Endothelial cell of umbilical vein (primary cell): ENCODE measurements around the gene CLN3. TPM values are rescaled to one million over a fixed set of nuclear protein-coding genes. Genes with fewer than 3 reads are reported as not detected.

ENCODE experiments used
- BruUV-seq: library from RNA; stranded (reverse); fragments of 400-500 nt; replicated peaks from 2 replicates; lab custom pipeline; 2021; lab: Mats Ljungman, UMichigan
- CTCF ChIA-PET: fragments of 300-600, 350-600 bp; sonication (Branson Sonifier 250); formaldehyde crosslinking; loops from one replicate; lab custom pipeline; 2021; ENCODE audit warnings: antibody characterized with exemption, inconsistent platforms; lab: Charles Lee
- POLR2A ChIA-PET: fragments of 300-600, 350-600 bp; sonication (Branson Sonifier 250); formaldehyde crosslinking; loops from one replicate; lab custom pipeline; 2021; ENCODE audit warnings: antibody characterized with exemption, inconsistent platforms; lab: Charles Lee
- DNase-seq: peaks from one replicate; pipeline ENCODE4 v3.0.0-alpha.2; 2011; ENCODE audit warnings: low read depth, low spot score
- FAIRE-seq: peaks from 2 replicates; lab custom pipeline; 2011; peaks lifted over from hg19 to GRCh38; lab: Jason Lieb, UNC
- H2AFZ ChIP-seq: 2 replicates; pipeline ENCODE4 v1.6.0; 2012; ENCODE audit warnings: low read depth, low read length, control low read depth, inconsistent platforms
- H3K27ac ChIP-seq: 2 replicates; pipeline ENCODE4 v1.5.1; 2011; ENCODE audit warnings: low read depth, mild to moderate bottlenecking, control low read depth, low read length, moderate library complexity; ENCODE audit not compliant: insufficient read depth
- H3K27me3 ChIP-seq, 2 experiments: 2 replicates each; pipeline versions ENCODE4 v1.6.0 to v1.6.1; 2011; ENCODE audit warnings: low read length in 2 of 2, mixed read lengths in 1 of 2; ENCODE audit not compliant: control insufficient read depth in 2 of 2, insufficient read depth in 2 of 2
- H3K36me3 ChIP-seq, 2 experiments: 2 replicates in 1 of 2; 3 replicates in 1 of 2; pipeline ENCODE4 v1.5.1; 2011; ENCODE audit warnings: low read length in 2 of 2, mild to moderate bottlenecking in 1 of 2, moderate library complexity in 1 of 2; ENCODE audit not compliant: control insufficient read depth in 2 of 2, insufficient read depth in 2 of 2; ENCODE audit errors: extremely low read depth in 1 of 2
- H3K4me1 ChIP-seq: 3 replicates; pipeline ENCODE4 v1.5.1; 2011; ENCODE audit warnings: mild to moderate bottlenecking, low read length; ENCODE audit not compliant: control insufficient read depth, insufficient read depth; ENCODE audit errors: extremely low read depth
- H3K4me2 ChIP-seq: 2 replicates; pipeline ENCODE4 v1.6.1; 2011; ENCODE audit warnings: low read length, control low read depth, mixed read lengths; ENCODE audit not compliant: insufficient read depth
- H3K4me3 ChIP-seq, 3 experiments: fragments of 200-600 bp in 1 of 3; sonication (generic), shearing (Covaris generic) in 1 of 3; replicated peaks in 1 of 3; 2 replicates each; pipeline ENCODE4 v1.5.1; 2011 to 2016; ENCODE audit warnings: control low read depth in 3 of 3, low read length in 3 of 3, mild to moderate bottlenecking in 2 of 3, inconsistent platforms in 1 of 3, low read depth in 1 of 3, moderate library complexity in 1 of 3; ENCODE audit not compliant: insufficient read depth in 1 of 3
- H3K79me2 ChIP-seq: 2 replicates; pipeline ENCODE4 v1.6.0; 2012; ENCODE audit warnings: low read length, inconsistent platforms; ENCODE audit not compliant: control insufficient read depth, insufficient read depth
- H3K9ac ChIP-seq: replicated peaks from 2 replicates; pipeline ENCODE3; 2011; ENCODE audit warnings: low read length, control low read depth; ENCODE audit not compliant: insufficient read depth; ENCODE audit errors: extremely low read depth
- H3K9me1 ChIP-seq: replicated peaks from 3 replicates; pipeline ENCODE4 v1.6.0; 2011; ENCODE audit warnings: mild to moderate bottlenecking, low read length; ENCODE audit not compliant: control insufficient read depth, insufficient read depth; ENCODE audit errors: extremely low read depth
- H3K9me3 ChIP-seq: replicated peaks from 2 replicates; pipeline ENCODE4 v1.5.1; 2012; ENCODE audit warnings: low read length, inconsistent platforms; ENCODE audit not compliant: control insufficient read depth, insufficient read depth
- H4K20me1 ChIP-seq: replicated peaks from 2 replicates; pipeline ENCODE3; 2011; ENCODE audit warnings: mild to moderate bottlenecking, low read length; ENCODE audit not compliant: control insufficient read depth, insufficient read depth; ENCODE audit errors: extremely low read depth
- EZH2 ChIP-seq: IDR thresholded peaks from 2 replicates; pipeline ENCODE4 v1.6.1; 2012; ENCODE audit warnings: borderline replicate concordance, low read depth, mild to moderate bottlenecking, moderate library complexity, low read length, inconsistent platforms; ENCODE audit not compliant: severe bottlenecking
- FOS ChIP-seq: IDR thresholded peaks from 2 replicates; pipeline ENCODE4 v1.6.1; 2011; ENCODE audit warnings: mild to moderate bottlenecking, low read length, moderate library complexity, borderline replicate concordance; ENCODE audit not compliant: insufficient read depth
- GATA2 ChIP-seq: IDR thresholded peaks from 2 replicates; pipeline ENCODE4 v1.7.0; 2011; ENCODE audit warnings: low read depth, mild to moderate bottlenecking, moderate library complexity, mixed read lengths, low read length; ENCODE audit not compliant: insufficient read length, insufficient read depth
- JUN ChIP-seq: IDR thresholded peaks from 2 replicates; pipeline ENCODE4 v1.6.1; 2011; ENCODE audit warnings: borderline replicate concordance, low read depth; ENCODE audit not compliant: insufficient read length, insufficient read depth
- MAX ChIP-seq: IDR thresholded peaks from 2 replicates; pipeline ENCODE4 v1.6.1; 2011; ENCODE audit not compliant: insufficient read depth, insufficient read length
- MYC ChIP-seq: IDR thresholded peaks from one replicate; pipeline ENCODE4 v1.6.1; 2011; ENCODE audit warnings: mild to moderate bottlenecking, low read depth, low read length
- POLR2A ChIP-seq: IDR thresholded peaks from 2 replicates; pipeline ENCODE4 v1.6.1; 2012; ENCODE audit warnings: low read depth, mild to moderate bottlenecking, control low read depth, low read length
- POLR2AphosphoS5 ChIP-seq: IDR thresholded peaks from 2 replicates; pipeline ENCODE4 v1.6.1; 2012; ENCODE audit warnings: low read depth, mild to moderate bottlenecking, control low read depth, low read length, moderate library complexity; ENCODE audit not compliant: insufficient read depth
- dilution Hi-C: fragments of 300-500 bp; cut with MboI; formaldehyde crosslinking; loops from one replicate; pipeline ENCODE4 v1.15.0; 2019; ENCODE audit warnings: low sequenced_read_pairs; ENCODE audit not compliant: extremely low pct_ligation_motif_present
- intact Hi-C: fragments of 100-400 bp; cut with micrococcal nuclease; formaldehyde crosslinking; loops from one replicate; pipeline ENCODE4 v1.10.0; 2022
- polyA plus RNA-seq, 4 experiments: library from polyadenylated mRNA; depleted of rRNA in 3 of 4; stranded (reverse) in 3 of 4; unstranded in 1 of 4; fragments of >200 nt; gene quantifications; 2 replicates each; pipeline versions ENCODE4 v1.2.1 to v1.2.3, GENCODE V29; 2011 to 2012; ENCODE audit warnings: missing spikeins in 1 of 4
- total RNA-seq: library from RNA; stranded (reverse); gene quantifications from 2 replicates; pipeline ENCODE4 v1.2.3, GENCODE V29; 2021
- TF ChIP-seq, protein P1 (sequence below), 2 donors: IDR thresholded peaks; 1 replicate in 1 of 2; 2 replicates in 1 of 2; pipeline ENCODE4 v1.5.1; 2011; ENCODE audit warnings: low read length in 2 of 2, mild to moderate bottlenecking in 2 of 2, moderate library complexity in 2 of 2, control low read depth in 1 of 2, inconsistent platforms in 1 of 2, low read depth in 1 of 2; ENCODE audit not compliant: insufficient read depth in 1 of 2; ENCODE audit errors: extremely low read depth in 1 of 2

Gene CLN3
- total and polyA plus RNA-seq, 2 donors (not counting 3 experiments of a cell fraction or from before 2014, with no cell fraction given), result 40.2 to 76.1 TPM

DNA sequence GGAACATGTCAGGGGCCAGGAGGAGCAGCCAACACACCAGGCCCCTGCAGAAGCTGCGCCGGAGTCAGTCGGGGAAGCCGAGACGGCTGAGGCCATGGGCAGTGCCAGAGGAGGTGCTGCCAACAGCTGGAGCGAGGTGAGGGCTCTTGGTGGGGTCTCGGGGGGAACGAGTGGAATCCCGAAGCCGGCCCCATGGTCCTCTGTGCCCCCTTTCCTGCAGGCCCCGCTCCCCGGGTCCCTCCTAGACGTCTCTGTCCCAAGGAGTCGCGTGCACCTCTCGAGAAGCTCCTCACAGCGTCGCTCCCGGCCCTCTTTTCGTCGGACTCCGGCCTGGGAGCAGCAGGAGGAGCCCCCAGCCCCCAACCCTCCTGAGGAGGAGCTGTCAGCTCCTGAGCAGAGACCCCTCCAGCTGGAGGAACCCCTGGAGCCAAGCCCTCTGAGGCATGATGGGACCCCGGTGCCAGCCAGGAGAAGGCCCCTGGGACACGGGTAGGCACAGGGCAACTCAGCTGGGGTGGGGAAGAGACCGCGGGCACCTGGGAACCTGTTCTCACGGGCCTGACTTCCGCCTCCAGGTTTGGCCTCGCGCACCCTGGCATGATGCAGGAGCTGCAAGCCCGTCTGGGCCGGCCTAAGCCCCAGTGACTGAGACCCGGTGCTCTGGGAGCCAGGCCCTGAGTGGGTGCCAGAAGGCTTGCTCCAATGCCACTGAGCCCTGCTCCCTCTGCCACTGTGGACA lies 6.2 kb upstream of the CLN3 start:
- CTCF ChIA-PET, result no interaction called here
- Histone ChIP-seq H3K36me3 (no peaks in the 10 kb centered on the region), H3K4me3 (no peak overlapping the region), H3K9me3 (no peaks in the 10 kb centered on the region), H3K4me1 (no peaks in the 10 kb centered on the region), H3K79me2 (no peaks in the 10 kb centered on the region), H3K9me1 (no peaks in the 10 kb centered on the region), H4K20me1 (no peaks in the 10 kb centered on the region), H3K27me3 (no peaks in the 10 kb centered on the region), H2AFZ (no peak overlapping the region), H3K9ac (no peak overlapping the region), H3K27ac (no peak overlapping the region), H3K4me2 (no peak overlapping the region)
- dilution Hi-C loops, result no loop called here
- no peak for FAIRE-seq
- DNase-seq, result no peak
- no peak for TF ChIP-seq FOS
- no peak for TF ChIP-seq POLR2A
- TF ChIP-seq, protein P1, sequence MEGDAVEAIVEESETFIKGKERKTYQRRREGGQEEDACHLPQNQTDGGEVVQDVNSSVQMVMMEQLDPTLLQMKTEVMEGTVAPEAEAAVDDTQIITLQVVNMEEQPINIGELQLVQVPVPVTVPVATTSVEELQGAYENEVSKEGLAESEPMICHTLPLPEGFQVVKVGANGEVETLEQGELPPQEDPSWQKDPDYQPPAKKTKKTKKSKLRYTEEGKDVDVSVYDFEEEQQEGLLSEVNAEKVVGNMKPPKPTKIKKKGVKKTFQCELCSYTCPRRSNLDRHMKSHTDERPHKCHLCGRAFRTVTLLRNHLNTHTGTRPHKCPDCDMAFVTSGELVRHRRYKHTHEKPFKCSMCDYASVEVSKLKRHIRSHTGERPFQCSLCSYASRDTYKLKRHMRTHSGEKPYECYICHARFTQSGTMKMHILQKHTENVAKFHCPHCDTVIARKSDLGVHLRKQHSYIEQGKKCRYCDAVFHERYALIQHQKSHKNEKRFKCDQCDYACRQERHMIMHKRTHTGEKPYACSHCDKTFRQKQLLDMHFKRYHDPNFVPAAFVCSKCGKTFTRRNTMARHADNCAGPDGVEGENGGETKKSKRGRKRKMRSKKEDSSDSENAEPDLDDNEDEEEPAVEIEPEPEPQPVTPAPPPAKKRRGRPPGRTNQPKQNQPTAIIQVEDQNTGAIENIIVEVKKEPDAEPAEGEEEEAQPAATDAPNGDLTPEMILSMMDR (IDR thresholded peaks at IDR 0.05; ENCODE audit: extremely low read depth in 1 of 2, insufficient read depth in 1 of 2, low read depth in 1 of 2, low read length in 2 of 2), result no peak
- no peak for TF ChIP-seq POLR2AphosphoS5
- no peak for TF ChIP-seq MYC
- no peak for TF ChIP-seq GATA2
- TF ChIP-seq JUN, result no peak
- no peak for TF ChIP-seq MAX
- TF ChIP-seq EZH2, result no peak
- POLR2A ChIA-PET, result no interaction called here
- intact Hi-C loops, result no loop called here
- no TSS peak for BruUV-seq
